HPDE6-E6E7 (cell line): ENCODE measurements around the gene TENT5A.
"Not testable (repeated sequence)": the region's sequence is repeated elsewhere in the genome, so short reads cannot be mapped to it uniquely, and the experiment has no call there.

Experiments used
- DNase-seq: peaks from one replicate; pipeline ENCODE4 v3.0.0; 2011; ENCODE audit warnings: missing footprints; ENCODE audit errors: extremely low spot score

The TENT5A gene

DNA sequence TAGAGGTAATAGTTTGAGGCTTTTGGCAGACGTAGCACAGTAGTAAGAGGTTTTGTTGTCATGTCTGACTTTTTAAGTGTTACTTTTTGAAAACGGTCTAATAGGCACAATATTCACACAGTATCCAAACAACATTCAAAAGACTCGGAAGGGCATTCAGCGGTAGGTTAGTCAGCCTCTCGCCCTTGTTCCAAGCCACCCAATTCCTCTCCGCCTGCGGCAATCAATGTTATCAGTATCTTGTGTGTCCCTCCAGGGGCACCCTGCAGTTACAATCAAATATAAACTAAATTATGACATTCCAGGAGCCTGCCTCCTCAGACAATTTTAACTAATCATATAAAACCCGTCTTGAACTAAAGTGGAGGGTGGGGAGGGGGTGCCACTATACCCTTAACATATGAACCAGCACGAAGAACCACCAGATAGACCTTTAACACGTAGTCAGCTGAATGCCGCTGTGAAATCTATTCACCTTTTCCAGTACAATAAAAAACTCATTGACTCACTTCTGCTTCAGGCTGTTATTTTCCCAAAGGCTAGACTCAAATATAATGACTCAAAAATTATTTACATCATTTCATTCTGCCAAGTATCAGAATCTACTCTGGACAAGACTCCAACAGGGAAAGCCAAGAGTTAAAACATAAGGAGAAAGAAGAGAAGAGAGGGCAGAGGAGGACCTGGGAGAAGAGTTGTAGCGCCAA is 1.6 kb downstream of the TENT5A start:
- DNase-seq, result no peak

DNA sequence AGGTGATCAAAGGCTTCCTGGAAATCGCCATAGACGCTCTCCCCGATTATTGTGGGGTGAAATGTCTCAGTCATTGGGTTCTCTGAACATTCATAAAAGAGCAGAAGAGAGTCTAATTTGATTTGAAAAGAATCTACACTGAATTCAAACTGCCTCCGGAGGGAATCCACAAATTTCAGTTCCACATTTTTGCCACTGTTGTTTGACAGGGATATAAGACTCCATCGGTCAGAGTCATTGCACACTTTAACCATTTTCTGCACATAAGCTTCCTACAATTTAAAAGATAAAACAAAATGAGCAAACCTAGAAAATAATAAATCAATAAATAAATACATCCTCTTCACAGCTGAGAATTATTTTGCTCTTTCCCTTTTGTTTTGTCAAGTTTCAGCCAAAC is 2.3 kb downstream of the TENT5A start:
- no peak for DNase-seq

DNA sequence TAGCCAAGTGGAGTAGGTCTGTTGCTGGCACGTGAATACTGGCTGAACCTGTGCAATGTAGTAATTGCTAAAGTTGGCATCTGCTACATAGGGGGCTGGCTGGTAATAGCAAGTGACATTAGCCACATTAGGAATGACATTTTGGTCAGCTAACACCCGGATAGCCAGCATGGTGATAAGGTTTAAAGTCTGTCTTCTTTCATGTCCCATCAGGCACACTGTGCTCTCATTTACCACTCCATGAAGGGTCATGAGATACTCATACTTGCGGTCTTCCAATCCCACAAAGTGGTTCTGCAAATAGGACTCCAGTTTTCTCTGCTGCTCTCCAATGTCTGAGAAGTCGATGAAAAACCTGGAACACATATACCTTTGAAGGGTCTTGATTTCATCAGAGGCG is 2.8 kb downstream of the TENT5A start:
- no peak for DNase-seq

DNA sequence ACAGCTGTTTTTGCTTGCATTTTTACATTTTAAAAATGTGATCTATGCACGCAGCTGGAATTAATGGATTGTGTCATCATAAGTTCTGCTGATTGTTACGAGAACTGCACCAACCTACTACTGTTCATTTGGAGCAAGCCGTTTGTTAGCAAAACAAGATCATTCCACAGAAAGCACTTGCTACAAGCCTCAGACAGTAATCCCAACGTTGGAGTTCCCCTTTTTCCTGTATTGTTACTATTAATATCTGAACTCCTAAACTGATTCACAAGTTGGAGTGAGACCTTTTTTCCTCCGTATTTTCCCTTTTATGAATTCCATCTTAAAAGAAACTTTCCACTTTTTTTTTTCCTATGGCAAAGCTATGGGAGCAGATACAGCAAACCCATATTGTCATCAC is 3.5 kb downstream of the TENT5A start:
- DNase-seq, result no peak

DNA sequence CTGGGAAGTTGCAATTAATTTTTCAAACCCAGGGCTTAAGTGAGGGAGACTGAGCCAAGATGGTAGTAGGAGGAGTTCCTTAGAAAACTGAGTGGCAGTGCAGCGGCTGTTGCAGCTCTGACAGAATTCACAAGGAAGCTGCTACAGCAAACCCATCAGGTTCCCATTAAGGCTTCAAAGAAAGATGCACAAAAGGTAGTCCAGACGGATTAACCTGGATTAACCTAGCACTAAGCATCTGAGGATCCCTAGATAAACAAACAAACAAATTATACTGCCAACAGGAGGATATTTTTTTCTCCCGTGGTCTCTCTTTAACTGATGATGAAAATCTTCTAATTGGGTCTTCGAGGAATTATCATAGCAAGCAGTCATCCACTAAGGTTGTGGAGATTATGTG is 5.2 kb downstream of the TENT5A start:
- DNase-seq, result no peak

DNA sequence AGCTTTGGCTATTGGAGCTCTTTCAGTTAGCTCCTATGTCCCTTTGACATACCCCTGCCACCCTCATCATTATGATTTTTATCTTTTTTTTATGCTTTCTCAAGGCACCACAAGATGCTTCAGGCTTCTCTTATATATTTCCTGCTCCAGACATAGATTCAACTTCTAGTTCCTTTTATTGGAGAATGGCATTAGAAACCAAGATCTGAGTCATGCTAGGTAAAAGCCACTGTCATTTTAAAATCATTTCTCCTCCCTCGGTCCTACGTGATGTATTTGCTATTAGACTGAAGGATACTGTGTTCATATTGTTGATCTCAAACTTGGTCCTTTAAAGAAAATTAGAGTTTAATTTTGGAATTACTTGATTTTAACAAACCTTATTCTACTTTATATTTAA is 8.3 kb downstream of the TENT5A start:
- no peak for DNase-seq

DNA sequence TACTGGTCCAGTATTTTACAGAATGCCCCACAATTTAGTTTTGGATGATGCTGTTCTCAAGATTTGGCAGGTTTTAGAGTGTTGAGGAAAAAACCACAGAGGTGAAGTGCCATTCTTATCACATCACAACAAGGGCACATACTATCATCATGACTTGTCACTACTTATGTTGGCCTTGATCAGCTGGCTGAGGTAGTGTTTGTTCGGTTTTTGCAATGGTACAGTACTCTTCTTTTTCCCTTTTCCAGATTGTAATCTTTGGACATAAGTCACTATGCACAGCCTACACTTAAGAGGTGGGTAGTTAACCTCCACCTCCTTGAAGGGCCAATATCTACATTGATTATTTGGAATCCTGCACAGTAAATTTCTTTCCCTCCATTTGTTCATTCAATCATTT is 8.8 kb downstream of the TENT5A start:
- DNase-seq, result no peak

DNA sequence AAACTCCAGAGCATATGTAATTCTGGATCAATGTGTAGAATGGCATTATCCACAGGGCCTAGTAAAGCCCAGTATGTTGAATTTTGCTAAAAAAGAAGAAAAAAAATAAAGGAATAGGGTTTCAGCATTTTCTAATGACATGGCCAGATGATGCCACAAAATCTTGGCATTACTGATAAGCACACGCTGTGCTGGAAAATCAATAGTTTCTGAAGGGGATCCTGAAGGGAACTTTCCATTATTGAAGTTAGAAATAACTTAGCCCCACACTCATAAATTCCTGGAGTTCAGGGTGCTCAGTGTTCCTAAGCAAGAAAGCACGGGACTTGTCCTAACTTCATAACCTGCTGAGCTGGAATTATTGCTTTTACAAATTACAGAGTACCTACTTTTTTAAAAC is 10.8 kb downstream of the TENT5A start:
- DNase-seq, result no peak

DNA sequence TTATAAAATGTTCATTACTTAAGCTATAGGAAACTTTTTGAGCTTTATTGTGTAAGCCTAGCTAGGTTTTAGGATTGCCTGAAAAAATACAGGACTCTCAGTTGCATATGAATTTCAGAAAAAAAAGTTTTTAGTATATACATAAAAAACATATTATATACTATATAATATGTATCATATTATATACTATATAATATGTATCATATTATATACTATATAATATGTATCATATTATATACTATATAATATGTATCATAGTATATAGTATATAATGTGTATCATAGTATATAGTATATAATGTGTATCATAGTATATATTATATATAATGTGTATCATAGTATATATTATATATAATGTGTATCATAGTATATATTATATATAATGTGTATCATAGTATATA is 11.9 kb downstream of the TENT5A start:
- not testable (repeated sequence) for DNase-seq

DNA sequence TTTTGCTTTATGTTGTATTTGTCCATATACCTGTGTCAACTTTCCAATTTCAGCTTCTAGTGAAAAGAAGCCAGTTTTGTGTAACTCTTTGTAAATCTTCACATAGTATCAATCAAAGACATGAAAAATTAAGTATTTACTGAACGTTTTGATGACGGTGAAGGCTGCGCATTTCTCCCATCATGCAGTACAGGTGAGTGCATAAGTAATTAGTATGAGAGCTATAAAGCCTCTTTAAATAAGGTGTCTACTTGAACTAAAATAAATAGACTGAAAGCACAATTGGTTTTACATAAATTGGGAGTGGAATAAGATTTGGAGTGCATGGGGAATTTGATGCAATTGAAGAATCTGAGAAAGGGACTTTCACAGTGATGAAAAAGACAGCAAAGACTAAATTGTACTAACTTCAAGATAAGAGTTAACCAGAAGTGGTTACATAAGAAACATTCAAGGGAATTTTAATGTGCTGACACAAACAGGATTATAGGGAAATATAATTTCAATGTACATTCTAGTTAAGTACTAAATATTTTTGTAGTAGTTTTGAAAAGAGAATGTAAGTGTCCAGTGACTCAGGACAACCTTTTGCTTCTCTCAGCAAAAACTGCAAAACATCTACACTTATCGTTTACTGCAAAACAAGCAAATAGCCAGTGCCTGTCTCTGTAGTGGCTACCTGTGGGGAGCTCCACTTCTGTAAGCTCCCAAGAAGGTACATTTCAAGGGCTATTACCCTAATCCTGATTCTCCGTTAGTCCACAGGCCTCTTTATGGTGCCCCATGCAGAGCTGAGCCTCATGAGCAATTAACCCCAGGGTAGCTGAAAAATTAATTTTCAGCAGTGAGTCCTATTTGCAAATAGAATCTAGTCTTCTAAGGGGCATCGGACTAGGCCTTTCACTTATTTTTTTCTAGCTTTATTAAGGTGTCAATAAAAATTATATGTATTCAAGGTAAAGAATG is 13.0 kb downstream of the TENT5A start:
- DNase-seq, result no peak

DNA sequence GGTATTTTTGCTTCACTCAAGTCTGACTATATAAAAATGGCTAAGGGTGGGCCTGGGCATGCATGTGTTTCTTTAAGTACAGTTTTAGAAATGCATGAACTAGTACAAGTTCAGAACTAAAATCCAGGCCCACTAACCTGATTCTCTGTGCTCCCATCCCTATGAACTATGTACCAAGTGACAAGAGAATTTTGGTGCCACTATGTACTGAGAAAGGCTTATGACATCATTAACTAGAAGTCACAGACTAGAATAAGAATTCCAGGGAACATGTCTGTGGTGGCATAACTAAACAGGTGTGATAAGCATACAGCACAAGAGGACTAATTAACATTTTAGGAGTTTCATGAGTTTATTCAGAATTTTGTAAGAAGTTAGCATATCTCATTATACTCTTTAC is 16.1 kb downstream of the TENT5A start:
- DNase-seq, result no peak

DNA sequence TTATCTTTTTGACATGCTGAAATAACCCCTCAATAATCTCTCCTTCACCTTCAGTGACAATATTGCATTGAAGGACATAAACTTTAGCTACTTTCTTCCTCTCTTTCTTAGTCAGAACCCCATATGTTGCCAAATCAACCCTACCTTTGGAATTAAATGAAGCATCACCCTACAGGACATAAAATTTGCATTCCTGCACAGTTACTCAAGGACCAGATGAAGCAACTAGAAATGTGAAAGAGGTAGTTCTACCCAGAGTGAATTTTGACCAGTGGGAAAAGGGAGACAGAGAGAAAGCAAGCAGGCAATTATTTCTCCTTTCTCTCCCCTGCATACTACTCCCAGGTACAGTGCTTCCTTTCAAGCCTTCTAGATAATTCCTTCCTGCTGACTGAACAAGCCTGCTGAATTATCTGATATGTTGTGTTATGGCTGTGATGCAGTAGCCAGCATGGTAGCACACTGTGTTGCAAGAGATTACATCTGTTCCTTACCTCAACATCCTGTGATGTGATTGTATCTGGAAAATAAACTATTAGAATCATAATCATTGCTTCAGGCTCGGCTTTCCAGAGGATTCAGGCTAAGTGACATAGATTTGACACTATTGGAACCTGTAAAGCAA is 16.6 kb downstream of the TENT5A start:
- DNase-seq, result no peak

DNA sequence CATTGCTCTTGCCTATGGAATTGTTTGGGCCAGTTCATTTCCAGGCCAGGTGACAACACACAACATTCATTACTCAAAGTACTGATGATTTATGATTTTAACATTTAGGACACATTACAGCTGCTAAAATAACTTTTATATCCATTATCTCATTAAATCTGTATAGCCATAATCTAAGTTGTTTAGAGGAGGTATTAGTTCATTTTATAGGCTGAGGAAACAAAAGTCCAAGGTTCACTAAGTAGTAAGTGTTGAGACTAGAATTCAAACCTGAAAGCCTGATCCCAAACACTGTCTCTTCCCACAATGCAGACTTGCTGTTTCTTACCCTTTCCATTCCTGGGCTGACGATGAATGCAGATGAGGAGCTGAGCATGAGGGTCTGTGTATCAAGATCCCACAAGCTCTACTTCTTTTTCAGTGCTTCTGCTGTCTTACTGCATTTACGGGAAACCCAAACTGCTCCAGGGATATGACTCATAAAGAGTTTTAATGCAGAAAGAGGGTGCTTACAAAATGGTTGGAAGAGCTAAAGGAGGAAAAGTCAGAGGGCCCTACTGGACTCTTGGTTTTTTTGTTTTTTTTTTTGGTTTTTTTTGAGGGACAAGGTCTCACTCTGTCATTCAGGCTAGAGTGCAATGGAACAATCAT is 17.9 kb downstream of the TENT5A start:
- DNase-seq, result no peak

DNA sequence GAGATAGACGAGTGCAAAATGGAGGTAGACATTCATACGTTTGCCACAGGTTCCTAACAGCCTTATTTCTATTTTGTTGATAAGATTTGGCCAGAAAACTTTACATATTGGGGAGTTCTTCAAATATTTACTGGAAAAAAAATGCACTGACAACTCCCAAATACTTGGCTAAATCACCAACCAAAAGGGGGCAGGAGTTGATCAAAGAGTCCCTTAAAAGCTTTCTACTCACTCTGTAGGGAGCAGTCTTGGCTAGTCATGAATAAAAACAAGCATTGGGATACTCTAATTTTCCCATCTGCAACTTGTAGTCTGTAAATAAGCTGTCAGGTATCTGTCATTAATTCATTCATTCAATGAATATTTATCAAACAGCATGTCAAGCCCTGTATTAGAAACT is 18.4 kb downstream of the TENT5A start:
- no peak for DNase-seq

DNA sequence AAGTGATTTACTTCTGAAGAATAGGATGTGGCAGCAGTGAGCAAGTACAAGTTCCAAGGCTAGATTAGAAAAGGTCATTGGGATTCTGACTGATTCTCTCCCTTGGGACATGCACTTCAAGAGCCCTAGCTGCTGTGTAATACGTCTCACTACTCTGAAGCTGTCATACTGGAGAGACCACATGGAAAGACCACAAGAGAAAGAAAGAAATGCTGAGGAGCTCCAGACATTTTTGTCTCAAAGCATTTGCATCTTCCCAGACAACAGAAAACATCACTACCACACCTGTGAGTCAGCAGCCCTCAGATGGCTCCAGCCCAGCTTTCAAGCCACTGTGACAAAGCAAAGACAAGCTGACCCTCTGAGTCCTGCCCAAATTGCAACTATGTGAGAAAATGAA is 20.7 kb downstream of the TENT5A start:
- no peak for DNase-seq

DNA sequence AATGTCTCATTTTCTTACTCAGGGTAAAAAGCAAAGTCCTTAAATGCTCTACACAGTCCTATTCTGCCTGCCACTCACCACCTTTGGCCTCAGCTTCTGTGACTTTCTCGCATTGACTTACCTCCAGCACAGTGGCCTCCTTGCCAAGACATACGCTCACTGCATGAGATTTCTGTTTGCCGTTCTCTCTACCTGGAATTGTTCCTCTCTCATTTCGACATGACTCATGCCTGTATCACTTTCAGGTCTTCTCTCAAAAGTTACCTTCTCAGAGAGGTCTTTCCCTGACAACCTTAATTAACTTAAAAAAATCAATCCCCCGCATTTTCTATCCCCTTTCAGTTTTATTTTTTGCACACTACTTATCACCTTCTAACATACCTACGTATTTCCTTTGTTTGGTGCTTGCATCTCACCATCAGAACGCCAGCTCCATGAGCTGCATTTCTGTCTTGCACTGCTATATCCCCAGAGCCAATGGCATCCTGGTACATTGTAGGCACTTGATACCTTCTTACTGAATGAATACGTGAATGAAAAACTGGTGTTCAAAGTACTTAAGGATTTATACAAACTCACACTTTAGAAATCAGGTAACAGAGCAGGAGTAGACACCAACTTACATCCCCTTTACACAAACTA is 24.5 kb downstream of the TENT5A start:
- DNase-seq, result no peak

DNA sequence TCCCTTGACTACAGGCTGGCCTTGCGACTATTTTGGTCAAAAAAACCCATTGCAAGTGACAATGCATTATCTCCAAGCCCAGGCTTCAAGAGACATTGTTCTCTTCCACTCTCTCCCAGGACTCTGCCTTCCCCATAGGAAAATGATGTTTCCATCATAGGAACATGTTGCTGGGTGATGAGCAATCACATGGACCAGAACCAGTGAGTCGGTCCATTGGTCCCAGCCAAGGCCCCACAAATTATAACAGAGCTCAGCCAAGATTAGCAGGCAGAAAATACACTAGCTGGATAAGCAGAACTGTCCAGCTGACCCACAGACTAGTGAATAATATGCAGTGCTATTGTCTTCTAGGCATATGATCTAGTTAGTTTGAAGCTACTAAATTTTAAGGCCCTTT is 27.4 kb downstream of the TENT5A start:
- DNase-seq, result no peak

DNA sequence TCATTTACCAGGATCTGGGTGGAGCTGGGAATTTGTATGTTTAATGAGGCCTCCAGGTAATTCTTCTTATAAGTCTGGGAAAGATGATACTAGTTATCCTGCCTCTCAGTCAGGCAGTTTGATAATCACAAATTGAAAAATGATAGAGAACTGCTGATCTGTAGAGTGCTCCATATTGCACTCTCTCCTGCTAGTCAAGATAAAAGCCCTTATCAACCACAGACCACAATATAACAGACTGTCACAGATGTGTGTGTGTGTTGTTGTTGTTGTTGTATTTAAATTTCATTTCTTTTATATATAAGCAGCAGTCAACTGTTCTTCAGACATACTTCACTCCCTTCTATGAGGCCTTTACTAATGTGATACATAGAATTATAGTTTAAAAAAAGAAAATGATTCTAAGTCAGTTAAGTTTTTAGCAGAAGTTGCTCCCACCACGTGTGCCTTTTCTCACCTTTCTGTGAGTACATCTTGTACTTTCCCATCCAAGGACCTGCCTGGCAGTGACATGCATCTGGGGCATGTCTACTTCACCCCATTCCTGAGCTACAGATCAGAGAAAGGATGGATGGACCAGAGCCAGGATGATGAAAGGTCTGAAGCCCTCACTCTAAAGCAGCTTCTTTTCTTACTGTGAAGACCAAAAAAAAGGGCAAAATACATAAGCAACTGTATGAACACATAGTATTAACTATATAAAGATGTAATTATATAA is 29.8 kb downstream of the TENT5A start:
- no peak for DNase-seq

DNA sequence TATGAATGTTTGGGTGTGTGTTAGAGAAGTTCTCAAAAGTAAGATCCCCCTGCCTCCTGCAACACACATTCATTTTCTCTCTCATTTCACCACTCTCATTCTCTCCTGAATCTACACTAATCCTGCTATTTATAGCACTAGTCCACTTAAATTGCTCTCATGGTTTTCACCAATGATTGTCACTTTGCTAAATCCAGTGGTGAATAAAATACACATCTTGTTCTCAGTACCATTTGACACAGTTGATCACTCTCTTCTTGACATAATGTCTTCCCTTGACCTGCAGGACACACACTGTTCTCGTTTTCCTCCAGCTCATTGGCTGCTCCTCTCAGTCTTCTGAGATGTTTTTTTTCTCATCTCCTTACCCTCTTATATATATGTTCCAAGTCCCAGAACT is 32.1 kb downstream of the TENT5A start:
- DNase-seq, result no peak

DNA sequence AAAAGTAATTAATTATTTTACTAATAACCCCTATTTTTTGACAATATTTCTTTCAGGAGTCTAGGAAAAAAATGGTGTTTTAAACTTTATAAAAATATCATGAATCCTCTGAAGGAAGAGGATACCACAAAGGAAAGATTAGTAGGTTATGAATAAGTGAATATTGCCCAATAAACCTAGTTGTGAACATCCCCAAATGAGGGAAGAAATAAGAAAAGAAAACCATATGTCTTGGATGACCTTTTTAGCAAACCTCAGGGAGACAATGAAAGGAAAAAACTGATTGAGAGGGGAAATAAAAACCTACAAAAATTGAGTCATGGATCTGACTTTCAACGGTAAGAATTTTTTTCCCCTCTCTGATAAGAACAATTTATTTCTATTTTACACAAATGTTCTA is 34.4 kb downstream of the TENT5A start:
- no peak for DNase-seq

DNA sequence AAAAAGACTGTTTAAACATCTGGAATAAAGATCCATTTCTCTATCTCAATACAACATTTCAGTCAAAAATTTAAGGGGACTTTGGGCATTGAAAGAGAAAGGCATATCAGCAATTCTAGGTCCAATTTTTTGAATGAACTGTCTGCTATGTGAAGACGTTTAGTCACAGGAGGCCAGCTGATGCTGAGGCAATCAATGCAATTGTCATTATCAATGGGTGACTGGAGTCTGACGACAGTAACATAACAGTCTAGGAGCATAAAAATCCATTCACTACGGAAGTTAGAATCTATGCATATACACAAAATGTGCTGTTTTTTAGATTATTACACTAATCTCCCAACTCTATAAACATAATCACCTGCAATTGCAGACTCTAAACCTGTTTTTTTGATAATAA is 37.8 kb downstream of the TENT5A start:
- DNase-seq, result no peak
